Measurements from ENCODE around the gene ERCC2. TPM values are rescaled to one million over a fixed set of nuclear protein-coding genes. Genes with fewer than 3 reads are reported as not detected.

Gene ERCC2
- total RNA-seq, 1 donor from 2014 or later: 11.4 TPM

DNA sequence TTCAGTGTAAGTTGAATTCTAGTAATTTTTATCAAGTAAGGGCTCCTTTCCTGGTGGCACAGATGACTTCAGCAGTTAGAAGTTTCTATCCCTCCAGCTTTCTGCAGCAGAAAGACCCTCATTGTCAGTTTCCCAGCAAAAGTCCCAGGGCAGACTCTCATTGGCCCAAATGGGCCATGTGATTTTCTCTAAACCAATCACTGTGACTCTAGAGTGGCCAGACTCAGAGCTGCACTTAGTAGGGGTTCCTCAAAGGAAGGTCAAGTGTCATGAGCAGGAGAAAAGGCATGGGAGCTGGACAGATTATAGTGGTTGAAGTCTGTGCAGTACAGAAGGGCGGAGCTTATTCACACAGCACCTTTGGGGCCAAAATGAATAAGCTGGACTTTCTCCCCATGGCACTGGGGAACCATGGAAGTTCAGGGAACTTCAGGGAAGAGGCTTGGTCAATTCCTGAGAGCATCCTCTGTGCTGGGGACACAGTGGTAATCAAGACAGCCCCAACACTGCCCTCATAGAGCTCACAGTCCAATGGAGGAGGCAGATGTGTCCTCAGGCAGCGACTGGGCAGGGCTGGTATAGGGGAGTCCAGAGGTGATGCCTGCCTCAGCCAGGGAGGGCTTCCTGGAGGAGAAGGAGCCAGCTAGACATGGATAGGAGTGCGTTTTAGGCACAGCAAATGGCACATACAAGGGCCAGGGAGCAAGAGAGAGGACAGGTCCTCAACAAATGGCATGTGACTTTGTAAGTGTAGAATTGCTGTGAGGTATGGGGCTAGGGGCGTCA is 66.0 kb downstream of the ERCC2 start:
- H3K27me3 ChIP-seq (ENCODE audit: low read depth): no peaks in the 10 kb centered on the region
- TF ChIP-seq, protein P1, sequence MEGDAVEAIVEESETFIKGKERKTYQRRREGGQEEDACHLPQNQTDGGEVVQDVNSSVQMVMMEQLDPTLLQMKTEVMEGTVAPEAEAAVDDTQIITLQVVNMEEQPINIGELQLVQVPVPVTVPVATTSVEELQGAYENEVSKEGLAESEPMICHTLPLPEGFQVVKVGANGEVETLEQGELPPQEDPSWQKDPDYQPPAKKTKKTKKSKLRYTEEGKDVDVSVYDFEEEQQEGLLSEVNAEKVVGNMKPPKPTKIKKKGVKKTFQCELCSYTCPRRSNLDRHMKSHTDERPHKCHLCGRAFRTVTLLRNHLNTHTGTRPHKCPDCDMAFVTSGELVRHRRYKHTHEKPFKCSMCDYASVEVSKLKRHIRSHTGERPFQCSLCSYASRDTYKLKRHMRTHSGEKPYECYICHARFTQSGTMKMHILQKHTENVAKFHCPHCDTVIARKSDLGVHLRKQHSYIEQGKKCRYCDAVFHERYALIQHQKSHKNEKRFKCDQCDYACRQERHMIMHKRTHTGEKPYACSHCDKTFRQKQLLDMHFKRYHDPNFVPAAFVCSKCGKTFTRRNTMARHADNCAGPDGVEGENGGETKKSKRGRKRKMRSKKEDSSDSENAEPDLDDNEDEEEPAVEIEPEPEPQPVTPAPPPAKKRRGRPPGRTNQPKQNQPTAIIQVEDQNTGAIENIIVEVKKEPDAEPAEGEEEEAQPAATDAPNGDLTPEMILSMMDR (IDR thresholded peaks at IDR 0.05; ENCODE audit: borderline replicate concordance): no peak
- intact Hi-C loops (cut with micrococcal nuclease): no loop called here
- no peak for DNase-seq
- H3K4me3 ChIP-seq: no peak overlapping the region
- H3K27ac ChIP-seq (replicated peaks): peak overlapping the region; percentile 38
- H3K36me3 ChIP-seq: peaks cover 45% of the 10 kb centered on the region
- H3K9me3 ChIP-seq (replicated peaks): peaks cover 6% of the 10 kb centered on the region
- H3K4me1 ChIP-seq: no peaks in the 10 kb centered on the region

DNA sequence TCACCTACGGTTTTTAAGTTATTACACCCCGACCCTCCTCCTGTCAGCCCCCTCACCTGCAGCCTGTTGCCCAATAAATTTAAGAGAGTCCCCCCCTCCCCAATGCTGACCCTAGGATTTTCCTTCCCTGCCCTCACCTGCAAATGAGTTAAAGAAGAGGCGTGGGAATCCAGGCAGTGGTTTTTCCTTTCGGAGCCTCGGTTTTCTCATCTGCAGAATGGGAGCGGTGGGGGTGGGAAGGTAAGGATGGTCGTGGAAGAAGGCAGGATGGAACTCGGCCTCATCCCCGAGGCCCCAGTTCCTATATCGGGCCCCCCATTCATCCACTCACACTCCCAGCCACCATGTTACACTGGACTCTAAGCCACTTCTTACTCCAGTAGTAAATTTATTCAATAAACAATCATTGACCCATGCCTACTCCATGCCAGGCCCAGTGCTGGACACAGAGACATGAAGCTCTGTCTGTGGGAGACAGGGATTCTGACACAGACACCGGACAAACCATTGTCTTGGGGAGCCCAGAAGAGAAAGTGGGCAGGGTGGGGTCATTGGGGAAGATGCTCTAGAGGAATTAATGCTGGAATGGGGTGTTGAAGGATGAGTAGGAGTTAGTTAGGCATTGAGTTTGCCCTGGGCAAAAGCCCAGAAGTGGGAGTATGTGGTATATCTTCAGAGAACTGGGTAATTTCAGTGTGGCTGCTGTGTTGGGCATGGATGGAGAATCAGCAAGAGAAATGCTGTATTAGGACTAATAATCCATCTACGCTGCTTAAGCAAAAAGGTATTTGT is 66.9 kb downstream of the ERCC2 start:
- H3K36me3 ChIP-seq: peaks cover 45% of the 10 kb centered on the region
- intact Hi-C loops (cut with micrococcal nuclease): no loop called here
- DNase-seq: no peak
- H3K27ac ChIP-seq (replicated peaks): no peak overlapping the region
- no peak overlapping the region for H3K4me3 ChIP-seq
- TF ChIP-seq, protein P1 (IDR thresholded peaks at IDR 0.05; ENCODE audit: borderline replicate concordance): no peak
- H3K4me1 ChIP-seq: no peaks in the 10 kb centered on the region
- H3K9me3 ChIP-seq (replicated peaks): peaks cover 6% of the 10 kb centered on the region
- H3K27me3 ChIP-seq (ENCODE audit: low read depth): no peaks in the 10 kb centered on the region

DNA sequence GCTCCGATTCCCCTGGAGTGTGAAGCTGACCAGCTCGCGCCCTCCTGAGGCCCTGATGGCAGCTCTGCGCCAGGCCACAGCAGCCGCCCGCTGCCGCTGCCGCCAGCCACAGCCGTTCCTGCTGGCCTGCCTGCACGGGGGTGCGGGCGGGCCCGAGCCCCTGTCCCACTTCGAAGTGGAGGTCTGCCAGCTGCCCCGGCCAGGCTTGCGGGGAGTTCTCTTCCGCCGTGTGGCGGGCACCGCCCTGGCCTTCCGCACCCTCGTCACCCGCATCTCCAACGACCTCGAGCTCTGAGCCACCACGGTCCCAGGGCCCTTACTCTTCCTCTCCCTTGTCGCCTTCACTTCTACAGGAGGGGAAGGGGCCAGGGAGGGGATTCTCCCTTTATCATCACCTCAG is 68.0 kb downstream of the ERCC2 start:
- H3K4me1 ChIP-seq: no peaks in the 10 kb centered on the region
- peaks cover 6% of the 10 kb centered on the region for H3K9me3 ChIP-seq (replicated peaks)
- TF ChIP-seq, protein P1 (IDR thresholded peaks at IDR 0.05; ENCODE audit: borderline replicate concordance): no peak
- no peak overlapping the region for H3K27ac ChIP-seq (replicated peaks)
- no peak overlapping the region for H3K4me3 ChIP-seq
- peaks cover 41% of the 10 kb centered on the region for H3K36me3 ChIP-seq
- H3K27me3 ChIP-seq (ENCODE audit: low read depth): no peaks in the 10 kb centered on the region
- intact Hi-C loops (cut with micrococcal nuclease): no loop called here
- no peak for DNase-seq

Other genes with a start within 250 kb of the ERCC2 start
- 0.05 TPM for gene NKPD1, start 209.6 kb downstream of the ERCC2 start, total RNA-seq
- 15.8 TPM for gene TRAPPC6A, start 192.3 kb downstream of the ERCC2 start, total RNA-seq
- 3.5 TPM for gene BLOC1S3, start 191.8 kb downstream of the ERCC2 start, total RNA-seq
- gene EXOC3L2, start 125.2 kb downstream of the ERCC2 start, total RNA-seq: 1.8 TPM
- gene MARK4, start 119.3 kb downstream of the ERCC2 start, total RNA-seq: 26.5 TPM
- gene CKM, start 47.7 kb downstream of the ERCC2 start, total RNA-seq: 3,974 TPM
- not detected for gene KLC3, start 29.8 kb downstream of the ERCC2 start, total RNA-seq
- 207 TPM for gene PPP1R13L, start 34.5 kb upstream of the ERCC2 start, total RNA-seq
- 5.2 TPM for gene POLR1G, start 36.1 kb upstream of the ERCC2 start, total RNA-seq
- gene ERCC1, start 53.3 kb upstream of the ERCC2 start, total RNA-seq: 108 TPM
- 0.33 TPM for gene FOSB, start 97.4 kb upstream of the ERCC2 start, total RNA-seq
- gene RTN2, start 126.5 kb upstream of the ERCC2 start, total RNA-seq: 19.1 TPM
- gene PPM1N, start 127.9 kb upstream of the ERCC2 start, total RNA-seq: 0.19 TPM
- 32.8 TPM for gene VASP, start 136.9 kb upstream of the ERCC2 start, total RNA-seq
- 25.3 TPM for gene OPA3, start 214.2 kb upstream of the ERCC2 start, total RNA-seq
- gene GPR4, start 231.6 kb upstream of the ERCC2 start, total RNA-seq: 5.1 TPM

All from left ventricle myocardium inferior (tissue), 1 donor.